ENCODE results near the gene RASA3.

RASA3 gene

DNA sequence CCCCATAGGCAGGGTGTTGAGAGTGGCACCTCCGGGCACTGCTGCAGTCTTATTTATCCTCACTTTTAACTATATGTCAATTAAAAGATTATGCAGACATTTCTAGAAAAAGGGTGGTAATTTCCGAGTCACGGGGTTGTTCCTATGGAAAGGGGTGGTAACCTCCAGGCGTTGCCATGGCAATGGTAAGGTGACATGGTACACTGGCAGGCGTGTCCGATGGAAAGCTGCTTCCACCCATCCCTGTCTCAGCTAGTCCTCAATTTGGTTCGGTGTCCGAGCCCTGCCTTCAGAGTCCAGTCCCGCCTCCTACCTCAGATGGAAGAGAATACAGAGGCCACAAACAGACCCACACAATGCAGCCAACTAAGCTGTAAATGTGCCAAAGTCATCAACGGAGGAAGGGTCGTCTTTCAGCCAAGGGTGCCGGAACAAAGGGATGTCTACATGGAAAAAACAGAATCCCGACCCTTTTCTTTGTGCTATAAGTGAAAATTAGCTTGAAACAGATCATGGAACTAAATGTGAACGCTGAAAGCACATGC lies 85.9 kb downstream of the RASA3 start:
- DNase-seq, result no peak

DNA sequence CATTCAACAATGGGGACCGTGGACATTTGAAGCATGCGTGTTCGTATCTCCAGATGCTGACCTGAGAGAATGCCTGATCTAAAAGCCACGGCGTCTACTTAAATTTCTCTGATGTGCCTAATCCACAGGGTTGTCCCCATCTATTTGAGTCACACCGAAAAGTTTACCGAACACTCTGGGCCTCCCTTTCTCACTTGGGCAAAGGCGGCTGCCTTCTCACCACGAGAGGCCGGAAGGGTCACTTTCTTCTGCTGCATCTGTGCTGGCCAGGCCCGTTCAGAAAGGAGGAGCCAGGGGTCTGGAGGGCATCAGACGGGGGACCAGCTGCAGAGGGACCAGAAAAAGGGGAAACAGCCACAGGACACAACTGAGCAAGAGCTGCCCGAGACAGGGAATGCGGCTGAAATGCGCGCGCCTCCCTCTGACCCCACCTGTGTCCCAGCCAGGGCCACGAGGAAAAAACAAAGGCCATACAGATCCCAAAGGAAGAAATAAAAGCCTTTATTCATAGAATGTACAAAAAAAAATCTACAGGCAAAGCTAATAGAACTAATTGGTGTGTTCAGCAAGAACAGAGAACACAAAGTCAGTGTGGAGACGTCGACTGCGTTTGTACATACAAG lies 87.2 kb downstream of the RASA3 start:
- DNase-seq, result no peak

DNA sequence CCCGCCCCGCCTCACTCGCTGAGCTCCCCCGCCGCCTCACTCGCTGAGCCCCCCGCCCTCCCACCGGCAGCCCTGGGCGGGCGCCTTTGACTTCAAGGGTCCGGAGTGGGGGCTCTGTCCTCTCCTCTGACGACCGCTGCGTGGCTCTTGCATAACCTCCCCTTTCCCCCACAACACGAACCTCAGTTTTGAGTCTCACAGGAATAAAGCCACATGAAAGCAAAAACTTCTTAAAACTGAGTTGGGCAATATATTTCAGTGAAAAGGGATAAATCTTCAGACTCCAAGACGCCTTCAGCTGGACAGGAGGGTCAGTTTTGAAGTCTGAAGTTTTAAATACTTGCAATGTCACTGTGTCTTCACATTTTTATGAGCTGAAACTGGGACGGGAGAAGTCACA lies 87.9 kb downstream of the RASA3 start:
- DNase-seq, result no peak

DNA sequence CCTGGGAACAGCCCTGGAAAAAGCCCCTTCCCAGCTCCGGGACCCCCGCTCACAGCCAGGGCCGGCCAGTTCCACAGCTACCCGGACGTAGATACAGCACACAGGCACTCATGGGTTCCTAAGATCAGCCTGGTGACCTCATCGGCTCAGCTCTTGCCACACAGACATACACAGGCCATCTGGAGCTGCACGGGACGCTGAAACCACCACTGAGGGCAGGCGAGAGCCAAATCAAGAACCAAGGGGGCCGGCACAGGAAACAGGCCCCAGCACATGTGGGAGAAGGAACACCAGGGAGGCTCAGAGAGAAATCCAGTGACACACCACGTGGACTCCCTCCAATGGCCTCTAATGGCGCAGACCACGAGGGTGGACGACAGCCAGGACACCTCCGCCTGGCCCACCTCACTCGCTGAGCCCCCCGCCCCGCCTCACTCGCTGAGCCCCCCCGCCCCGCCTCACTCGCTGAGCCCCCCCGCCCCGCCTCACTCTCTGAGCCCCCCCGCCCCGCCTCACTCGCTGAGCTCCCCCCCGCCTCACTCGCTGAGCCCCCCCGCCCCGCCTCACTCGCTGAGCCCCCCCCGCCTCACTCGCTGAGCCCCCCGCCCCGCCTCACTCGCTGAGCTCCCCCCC lies 88.9 kb downstream of the RASA3 start:
- DNase-seq, result no peak

DNA sequence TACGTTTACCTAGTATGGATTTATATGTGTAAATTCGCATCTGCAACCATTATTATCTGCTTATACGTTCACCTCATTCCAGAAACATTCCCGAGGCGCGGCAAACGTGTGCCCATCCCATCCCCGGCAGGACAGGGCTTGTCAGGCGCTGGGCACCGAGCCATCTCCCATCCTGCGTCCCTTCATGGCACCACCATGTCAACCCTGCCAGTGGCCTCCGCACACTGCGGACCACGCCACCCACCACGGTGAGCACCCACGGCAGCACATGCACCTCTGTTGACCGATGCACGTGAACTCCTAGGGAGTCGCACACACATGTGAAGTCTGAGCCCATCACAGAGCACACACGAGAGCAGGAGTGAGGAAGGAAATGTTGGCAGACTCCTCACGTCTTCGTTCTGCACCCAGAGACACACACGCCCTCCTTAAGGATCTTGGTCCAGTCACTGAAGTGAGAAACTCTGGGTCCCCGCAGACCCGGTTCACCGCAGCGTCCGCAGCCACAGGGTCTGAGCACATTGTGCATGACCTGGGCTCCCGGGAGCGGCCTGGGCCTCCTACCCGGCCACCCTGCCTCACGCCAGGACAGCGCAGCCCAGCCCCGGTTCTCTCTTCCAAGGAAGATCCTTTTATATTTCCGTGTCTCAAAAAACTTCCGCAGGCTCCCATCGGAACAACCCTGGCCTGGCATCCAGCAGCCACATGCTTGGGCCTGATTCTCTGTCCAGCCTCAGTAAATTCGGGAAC lies 90.2 kb downstream of the RASA3 start:
- no peak for DNase-seq

DNA sequence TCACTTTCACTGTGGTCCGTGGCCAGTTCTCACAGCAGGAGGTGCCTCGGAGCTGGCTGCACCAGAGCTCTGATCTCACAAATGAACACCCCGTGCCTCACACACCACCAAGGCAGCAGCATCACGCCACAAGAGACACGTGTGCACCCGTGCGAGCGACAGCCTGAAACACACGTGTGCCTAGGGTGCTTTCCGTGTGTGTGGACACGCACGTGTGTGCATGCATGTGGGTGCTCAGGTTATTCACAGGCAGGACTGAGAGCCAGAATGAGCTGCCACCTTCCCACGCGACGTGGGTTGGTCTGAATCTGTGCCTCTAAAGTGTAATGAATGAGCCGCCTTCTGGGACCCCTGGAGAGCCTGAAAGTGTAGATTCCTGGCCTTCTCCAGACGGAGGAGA lies 90.9 kb downstream of the RASA3 start:
- DNase-seq, result no peak

DNA sequence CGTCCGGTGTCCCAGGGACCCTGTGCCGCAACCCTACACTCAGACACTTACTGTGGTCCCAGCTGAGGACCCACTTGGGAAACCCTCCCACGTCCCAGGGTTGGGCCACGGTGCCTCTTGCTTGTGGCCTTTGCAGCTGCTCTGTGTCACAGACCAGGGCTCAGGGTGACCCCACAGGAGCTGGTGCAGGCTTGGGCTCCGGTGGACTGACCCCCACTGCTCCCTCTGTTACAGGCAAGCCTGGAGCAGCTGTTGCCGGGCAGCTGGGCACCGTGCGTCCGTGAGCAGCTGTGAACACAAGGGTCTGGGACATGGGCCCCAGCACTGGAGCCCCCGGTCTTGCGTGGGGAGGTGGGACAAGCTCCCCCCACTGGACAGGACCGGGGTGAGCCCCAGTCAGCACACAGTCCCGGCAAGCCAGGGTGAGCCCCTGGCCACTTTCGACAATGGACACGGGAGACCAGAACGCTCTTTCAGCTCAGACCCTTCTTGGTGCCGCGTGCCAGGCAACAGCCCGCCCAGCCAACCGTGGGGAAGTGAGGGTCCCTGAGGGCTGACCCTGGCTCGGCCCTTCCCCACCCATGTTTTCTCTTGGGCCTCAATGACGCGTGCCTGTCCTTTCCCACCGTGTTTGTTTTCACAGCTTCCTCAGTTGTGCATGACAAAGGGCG lies 92.8 kb downstream of the RASA3 start:
- no peak for DNase-seq

DNA sequence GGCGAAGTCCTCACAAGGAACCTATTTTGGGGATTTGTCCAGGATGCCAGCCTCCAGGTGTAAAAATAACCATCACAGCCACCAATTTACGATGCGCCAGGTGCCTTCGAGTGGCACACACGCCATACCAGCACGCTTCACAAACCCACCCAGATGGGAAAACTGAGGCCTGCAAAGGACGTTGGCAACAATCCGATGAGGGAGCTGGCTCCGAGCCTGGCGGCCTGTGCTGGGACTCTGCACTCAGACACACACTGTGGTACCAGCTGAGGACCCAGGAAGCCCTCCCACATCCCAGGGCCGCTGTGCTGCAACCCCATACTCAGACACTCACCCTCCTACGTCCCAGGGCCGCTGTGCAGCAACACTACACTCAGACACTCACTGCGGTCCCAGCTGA lies 93.5 kb downstream of the RASA3 start:
- DNase-seq, result no peak

DNA sequence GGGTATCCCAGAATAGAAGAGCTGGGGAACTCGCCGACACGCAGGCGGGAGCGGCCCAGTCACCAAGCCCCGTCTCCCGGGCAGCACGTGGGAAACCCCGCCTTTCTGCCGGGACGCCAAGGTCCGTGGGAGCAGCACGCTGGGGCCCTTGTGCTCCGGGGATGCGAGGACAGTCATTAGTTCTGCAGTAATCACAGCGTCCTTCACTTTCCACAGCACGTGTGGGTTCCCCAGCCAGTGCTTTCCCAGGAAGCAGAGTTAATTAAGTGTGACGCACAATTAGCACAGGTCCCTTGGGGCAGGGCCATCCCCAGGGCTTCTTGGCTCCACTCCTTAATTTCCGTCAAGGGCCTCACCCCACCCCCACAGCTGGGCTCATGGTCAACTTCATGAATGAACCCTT lies 94.2 kb downstream of the RASA3 start:
- DNase-seq, result no peak

DNA sequence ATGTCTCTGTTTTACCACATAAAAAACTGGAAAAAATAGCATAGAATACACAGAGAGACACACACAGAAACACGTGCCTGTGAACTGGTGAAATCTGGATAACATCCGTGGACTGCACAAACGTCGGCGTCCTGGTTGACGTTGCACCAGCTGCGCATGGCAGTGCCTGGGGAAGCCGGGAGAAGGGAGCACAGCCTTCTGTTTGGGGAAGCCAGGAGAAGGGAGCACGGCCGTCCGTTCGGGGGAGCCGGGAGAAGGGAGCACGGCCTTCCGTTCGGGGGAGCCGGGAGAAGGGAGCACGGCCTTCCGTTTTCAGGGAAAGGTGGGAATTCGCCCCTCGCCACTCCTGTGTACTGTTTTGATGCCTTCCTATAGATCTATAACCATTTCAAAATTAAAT lies 94.7 kb downstream of the RASA3 start:
- DNase-seq, result no peak

DNA sequence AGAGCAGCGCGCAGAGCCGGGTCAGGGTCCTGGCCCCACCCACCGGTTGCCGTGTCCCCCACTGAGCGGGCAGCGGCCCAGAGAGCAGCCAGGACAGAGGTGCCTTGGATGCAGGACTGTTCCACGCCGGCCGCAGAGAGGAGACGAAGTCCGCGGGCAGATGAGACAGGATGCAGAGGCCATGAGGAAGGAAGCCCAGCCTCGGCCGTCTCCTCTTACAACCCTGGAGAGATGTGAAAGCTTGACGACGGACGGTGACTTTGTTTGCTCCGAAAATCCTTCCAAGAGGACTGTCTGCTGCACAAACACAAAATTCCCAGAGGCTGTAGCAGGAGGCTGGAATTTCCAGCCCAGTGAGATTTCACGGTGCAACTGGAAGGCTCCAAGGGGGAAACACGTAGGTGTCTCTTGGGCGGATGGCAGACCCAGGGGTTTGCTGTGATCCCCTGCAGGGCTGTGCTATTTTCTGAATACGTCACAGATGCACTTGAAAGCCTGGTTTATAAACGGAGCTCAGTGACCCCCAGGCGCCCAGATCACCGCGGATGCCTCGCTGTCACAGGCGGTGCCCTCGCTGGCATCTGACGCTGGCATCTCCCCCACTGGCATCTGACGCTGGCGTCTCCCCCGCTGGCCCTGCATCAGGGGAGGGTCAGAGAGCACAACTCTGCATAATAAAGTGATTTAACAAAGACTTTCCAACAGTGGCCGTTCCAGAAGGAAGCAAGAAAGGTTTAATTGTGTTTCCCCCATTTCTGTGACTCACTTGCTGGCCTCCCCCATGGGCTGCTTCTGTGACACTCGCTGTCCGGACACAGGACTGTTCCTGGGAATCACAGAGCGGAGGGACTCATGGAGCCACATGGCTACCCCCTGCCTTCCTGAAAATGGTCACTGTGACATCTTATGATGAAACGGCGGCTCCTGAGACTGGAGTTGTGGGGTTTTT lies 96.6 kb downstream of the RASA3 start:
- DNase-seq, result no peak

DNA sequence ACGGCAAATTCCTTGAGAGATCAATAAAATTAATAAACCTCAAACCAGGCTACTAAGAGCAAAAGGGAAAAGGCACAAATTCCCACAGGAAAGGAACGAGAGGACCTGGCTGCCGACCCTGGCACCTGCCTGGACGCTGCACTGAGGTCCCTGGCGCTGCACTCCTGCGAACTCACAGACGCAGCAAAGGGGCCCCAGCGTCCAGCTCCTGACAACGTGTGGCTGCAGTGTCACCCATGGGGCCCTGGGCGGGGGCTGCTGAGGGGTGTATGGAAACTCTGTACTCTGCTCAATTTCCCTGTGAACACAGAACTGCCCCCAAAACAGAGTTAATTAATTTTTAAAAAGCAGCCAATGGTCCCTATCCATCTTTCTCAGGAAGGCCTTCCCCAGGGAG lies 97.2 kb downstream of the RASA3 start:
- no peak for DNase-seq

DNA sequence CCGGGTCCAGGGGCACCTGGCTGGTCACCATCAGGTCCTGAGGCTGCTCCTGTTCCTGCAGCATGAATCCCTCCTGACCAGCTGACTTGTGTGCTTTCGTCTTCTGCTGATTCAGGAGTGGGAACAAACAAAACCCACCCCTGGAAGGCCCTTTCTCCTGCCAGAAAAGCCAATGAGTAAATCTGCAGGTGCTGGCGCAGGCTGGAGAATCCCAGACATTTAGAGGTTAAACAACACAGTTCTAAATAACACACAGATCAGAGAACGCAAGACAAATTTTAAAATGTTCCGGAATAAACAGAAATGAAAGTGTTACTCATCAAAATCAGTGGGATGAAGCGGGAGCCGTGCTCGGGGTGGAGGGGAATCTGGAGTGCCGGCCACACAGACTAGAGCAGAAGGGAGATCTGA lies 97.9 kb downstream of the RASA3 start:
- no peak for DNase-seq

DNA sequence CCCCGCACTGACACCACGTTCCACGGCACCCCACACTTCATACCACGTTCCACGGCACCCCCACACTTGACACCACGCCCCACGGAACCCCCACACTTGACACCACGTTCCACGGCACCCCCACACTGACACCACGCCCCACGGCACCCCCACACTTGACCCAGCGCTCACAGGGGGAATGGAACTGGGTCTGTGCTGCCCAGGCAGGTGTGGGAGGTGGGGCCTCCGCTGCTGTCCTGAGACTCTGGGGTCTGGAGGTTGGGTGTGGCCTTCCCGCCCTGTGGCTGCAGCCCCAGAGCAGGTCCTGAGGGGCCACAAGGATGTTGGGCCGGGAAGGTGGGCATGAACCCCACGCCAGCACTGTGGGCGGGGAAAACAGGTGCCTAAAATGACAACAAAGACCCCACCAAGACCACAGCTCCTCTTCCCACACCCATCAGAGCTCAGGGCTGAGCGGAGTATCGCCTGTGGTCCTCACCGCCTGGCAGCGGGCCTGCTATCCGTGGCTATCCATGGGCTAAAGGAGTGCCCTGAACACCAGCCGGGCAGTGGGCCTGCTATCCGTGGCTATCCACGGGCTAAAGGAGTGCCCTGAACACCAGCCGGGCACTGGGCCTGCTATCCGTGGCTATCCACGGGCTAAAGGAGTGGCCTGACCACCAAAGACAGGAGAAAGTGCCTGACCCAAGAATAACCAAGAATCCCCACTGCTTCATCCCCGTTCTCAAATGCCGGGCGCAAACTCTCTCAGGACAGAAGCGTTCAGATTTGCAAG lies 98.7 kb downstream of the RASA3 start:
- DNase-seq, result no peak

DNA sequence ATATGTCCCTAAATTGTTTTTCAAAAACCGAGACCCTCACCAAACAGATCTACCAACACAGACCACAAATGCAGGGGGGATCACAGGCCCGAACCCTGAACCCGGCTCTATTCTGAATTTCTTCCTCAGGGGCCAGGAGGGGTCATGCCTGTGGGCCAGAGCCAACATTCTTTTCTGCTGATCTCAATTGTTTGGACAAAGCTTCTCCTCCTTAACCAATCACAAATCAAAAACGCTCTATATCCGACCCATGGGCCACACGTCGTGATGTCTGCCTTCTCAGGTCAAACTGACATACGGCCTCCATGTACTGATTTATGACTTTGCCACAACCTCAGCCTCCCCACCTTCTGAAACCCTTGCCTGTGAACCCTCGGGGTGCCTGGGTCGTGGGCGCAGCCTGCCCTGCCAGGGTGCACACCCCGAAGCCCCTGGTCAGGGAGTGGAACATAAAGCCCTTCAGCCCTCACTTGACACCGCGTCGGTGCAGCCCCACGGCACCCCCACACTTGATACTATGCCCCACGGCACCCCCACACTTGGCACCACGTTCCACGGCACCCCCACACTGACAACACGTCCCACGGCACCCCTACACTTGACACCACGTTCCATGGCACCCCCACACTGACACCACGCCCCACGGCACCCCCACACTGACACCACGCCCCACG lies 100.2 kb downstream of the RASA3 start:
- DNase-seq, result no peak

DNA sequence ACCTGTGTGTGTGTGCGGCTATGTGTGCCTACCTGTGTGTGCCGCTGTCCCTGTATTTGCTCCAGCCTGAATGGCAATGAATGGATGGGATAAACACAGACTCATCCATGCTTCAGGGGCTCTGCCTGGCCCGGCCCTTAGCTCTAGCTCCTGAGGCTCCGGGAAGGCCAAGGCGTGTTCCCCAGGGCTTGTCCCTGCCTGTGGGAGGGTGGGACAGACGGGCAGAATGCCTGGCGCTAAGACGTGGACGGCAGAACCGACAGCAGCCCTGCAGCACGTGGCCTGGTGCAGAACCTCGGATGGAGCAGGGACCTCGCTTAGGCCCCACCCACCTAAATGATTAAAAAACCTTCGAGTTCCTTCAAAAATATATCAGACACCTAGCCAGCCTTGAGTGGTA lies 100.8 kb downstream of the RASA3 start:
- no peak for DNase-seq

DNA sequence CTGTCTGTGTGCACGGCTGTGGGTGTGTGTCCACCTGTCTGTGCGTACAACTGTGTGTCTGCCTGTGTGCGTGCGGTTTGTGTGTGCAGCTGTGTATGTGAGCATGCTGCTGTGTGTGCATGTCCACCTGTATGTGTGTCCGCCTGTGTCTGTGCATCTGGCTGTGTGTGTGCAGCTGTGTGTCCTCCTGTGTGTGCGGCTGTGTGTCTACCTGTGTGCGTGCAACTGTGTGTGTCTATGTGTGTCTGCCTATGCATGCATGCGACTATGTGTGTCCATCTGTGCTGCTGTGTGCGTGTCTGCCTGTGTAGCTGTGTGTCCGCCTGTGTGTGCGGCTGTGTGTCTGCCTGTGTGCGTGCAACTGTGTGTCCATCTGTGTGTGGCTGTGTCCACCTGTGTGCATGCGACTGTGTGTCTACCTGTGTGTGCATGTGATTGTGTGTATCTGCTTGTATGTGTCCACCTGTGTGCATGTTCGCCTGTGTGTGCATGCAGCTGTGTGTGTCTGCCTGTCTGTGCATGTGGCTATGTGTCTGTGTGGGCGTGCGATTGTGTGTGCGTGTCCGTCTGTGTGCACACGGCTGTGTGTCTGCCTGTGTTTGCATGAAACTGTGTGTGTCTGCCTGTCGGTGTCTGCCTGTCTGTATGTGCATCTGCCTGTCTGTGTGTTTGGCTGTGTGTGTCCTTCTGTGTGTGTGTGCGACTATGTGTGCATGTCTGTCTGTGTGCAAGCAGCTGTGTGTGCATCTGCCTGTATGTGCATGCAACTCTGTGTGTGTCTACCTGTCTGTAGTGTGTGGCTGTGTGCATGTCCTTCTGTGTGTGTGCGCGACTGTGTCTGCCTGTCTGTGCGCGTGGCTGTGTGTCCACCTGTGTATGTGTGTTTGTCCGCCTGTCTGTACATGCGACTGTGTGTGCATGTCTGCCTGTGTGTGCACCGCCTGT lies 101.5 kb downstream of the RASA3 start:
- DNase-seq, result no peak

DNA sequence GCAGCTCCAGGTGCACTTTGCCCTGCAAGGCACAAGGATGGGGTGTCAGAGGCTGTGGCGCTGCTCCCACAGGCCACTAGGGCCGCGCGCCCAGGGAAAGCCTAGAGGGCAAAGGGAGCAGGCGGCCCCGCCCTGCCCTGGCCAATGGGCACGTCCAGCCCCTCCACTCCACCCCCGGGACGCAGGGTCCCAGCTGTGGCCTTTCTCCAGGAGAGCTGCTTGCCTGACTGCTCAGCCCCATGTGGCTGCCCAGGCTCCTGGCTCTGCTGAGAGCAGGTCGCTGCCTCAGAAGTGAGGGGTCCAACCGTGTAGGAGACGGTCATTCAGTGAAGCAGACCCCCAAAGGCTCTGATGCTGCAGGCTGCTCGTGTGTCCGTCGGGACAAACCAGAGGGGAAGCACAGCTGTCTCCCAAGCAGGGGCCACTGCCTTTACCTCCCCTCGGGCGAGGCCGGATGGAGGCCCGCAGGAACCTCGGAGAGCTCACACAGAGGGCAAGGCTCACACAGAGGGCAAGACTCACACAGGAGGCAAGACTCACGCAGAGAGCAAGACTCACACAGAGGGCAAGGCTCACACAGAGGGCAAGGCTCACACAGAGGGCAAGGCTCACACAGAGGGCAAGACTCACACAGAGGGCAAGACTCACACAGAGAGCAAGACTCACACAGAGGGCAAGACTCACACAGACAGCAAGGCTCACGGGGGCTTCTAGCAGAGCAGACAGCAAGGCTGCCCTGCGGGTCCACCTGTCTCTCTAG lies 102.4 kb downstream of the RASA3 start:
- no peak for DNase-seq

DNA sequence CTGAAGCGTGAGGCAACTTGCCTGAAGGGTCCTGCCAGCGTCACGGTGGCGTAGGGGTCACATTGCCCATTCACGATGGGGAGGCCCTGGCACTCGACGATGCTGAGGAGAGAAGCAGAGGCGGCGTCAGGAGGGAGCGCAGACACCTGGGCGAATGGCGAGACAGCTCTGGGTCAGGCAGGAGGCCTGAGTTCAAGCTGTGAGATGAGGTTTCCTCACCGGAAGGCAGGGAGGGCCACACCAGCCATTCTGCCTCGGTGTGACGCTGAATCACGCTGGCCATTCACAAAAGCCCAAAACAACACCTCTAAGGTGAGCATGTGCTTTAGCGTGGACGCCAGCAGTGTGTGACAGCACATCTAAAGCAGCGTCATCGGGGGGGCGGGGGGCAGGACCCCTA lies 104.6 kb downstream of the RASA3 start:
- DNase-seq, result no peak
